HUES6 (cell line): ENCODE data around the gene SDK1.

Source experiments
- H3K27ac ChIP-seq: 2 replicates; pipeline ENCODE4 v1.7.0; 2013; ENCODE audit warnings: low read depth, mild to moderate bottlenecking, low read length, inconsistent platforms
- H3K27me3 ChIP-seq: 2 replicates; pipeline ENCODE4 v1.6.1; 2013; ENCODE audit warnings: low read length; ENCODE audit not compliant: control insufficient read depth, insufficient read depth
- H3K36me3 ChIP-seq: 2 replicates; pipeline ENCODE4 v1.6.1; 2013; ENCODE audit warnings: low read length; ENCODE audit not compliant: control insufficient read depth, insufficient read depth
- H3K4me1 ChIP-seq: 2 replicates; pipeline ENCODE4 v1.6.1; 2013; ENCODE audit warnings: low read length; ENCODE audit not compliant: control insufficient read depth, insufficient read depth
- H3K4me3 ChIP-seq: 2 replicates; pipeline ENCODE4 v1.5.1; 2013; ENCODE audit warnings: low read depth, low read length
- H3K9ac ChIP-seq: one replicate; pipeline ENCODE4 v1.6.1; 2013; ENCODE audit warnings: mild to moderate bottlenecking, low read length
- H3K9me3 ChIP-seq: 2 replicates; pipeline ENCODE4 v1.6.1; 2013; ENCODE audit warnings: low read depth, low read length; ENCODE audit not compliant: control insufficient read depth, insufficient read depth

SDK1 gene

GRCh38 chr7:4014346-4015050 lies 713.4 kb downstream of the SDK1 start:
- Histone ChIP-seq H3K4me1 (peaks cover 14% of the 10 kb centered on the region), H3K4me3 (no peak overlapping the region), H3K9ac (no peak overlapping the region), H3K27me3 (no peaks in the 10 kb centered on the region), H3K36me3 (no peaks in the 10 kb centered on the region), H3K9me3 (peaks cover 15% of the 10 kb centered on the region), H3K27ac (no peak overlapping the region)

DNA sequence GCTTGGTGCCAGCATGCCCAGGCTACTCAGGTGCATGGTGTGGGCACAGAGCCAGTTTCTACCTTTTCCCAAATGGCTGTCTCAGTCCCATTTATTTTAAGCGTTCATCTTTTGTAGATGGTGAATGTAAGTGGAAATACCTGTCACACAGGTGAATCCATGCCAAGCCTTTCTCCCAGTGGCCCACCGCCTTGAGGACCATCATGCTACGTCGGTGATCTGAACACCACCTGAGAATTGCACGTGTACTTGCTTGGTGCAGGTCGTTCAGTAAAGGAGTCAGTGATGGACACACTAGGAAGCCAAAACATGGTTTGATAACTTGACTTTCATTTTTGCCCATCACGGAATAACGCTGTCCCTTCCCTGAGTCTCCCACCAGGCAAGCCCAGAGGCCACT lies 714.3 kb downstream of the SDK1 start:
- H3K9ac ChIP-seq: no peak overlapping the region
- peaks cover 13% of the 10 kb centered on the region for H3K4me1 ChIP-seq
- no peaks in the 10 kb centered on the region for H3K36me3 ChIP-seq
- no peak overlapping the region for H3K4me3 ChIP-seq
- H3K27me3 ChIP-seq: no peaks in the 10 kb centered on the region
- no peak overlapping the region for H3K27ac ChIP-seq
- peaks cover 18% of the 10 kb centered on the region for H3K9me3 ChIP-seq

GRCh38 chr7:4015996-4016395 lies 714.9 kb downstream of the SDK1 start:
- peaks cover 18% of the 10 kb centered on the region for H3K9me3 ChIP-seq
- no peak overlapping the region for H3K27ac ChIP-seq
- H3K36me3 ChIP-seq: no peaks in the 10 kb centered on the region
- no peak overlapping the region for H3K9ac ChIP-seq
- H3K27me3 ChIP-seq: no peaks in the 10 kb centered on the region
- H3K4me3 ChIP-seq: no peak overlapping the region
- H3K4me1 ChIP-seq: peaks cover 10% of the 10 kb centered on the region

GRCh38 chr7:4017081-4017480 lies 716.0 kb downstream of the SDK1 start:
- Histone ChIP-seq H3K4me1 (no peaks in the 10 kb centered on the region; the same call in 1 of the 2 replicates), H3K36me3 (no peaks in the 10 kb centered on the region), H3K27ac (no peak overlapping the region), H3K9me3 (peaks cover 24% of the 10 kb centered on the region), H3K27me3 (no peaks in the 10 kb centered on the region), H3K4me3 (no peak overlapping the region), H3K9ac (no peak overlapping the region)

DNA sequence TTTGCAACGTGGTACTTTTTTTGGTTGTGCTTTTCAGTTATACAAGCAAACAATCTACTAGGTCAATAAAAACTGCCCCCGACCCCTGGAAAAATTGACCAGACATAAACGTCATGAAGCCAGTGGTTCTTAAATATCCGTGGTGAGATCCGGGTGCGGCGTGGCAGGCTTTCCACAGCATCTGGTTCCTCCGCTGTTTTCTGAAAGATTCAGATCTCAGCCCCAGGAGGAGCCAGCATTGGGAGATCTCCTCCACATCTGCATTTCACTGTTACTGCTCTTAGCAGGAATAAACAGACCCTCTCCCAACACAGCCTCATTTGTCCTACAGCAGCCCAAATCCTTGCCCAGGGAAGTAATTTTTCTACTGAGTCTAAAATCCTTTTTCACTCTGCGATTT lies 716.7 kb downstream of the SDK1 start:
- H3K27me3 ChIP-seq: no peaks in the 10 kb centered on the region

GRCh38 chr7:4018601-4019316 lies 717.7 kb downstream of the SDK1 start:
- H3K27ac ChIP-seq: no peak overlapping the region
- H3K4me3 ChIP-seq: no peak overlapping the region
- no peaks in the 10 kb centered on the region for H3K4me1 ChIP-seq
- peaks cover 24% of the 10 kb centered on the region for H3K9me3 ChIP-seq
- no peaks in the 10 kb centered on the region for H3K27me3 ChIP-seq
- H3K36me3 ChIP-seq: no peaks in the 10 kb centered on the region
- no peak overlapping the region for H3K9ac ChIP-seq

More for the DNA sequence above, 716.7 kb downstream of the SDK1 start:
- no peaks in the 10 kb centered on the region for H3K36me3 ChIP-seq
- H3K27ac ChIP-seq: no peak overlapping the region
- no peak overlapping the region for H3K4me3 ChIP-seq
- no peak overlapping the region for H3K9ac ChIP-seq
- H3K4me1 ChIP-seq: no peaks in the 10 kb centered on the region
- H3K9me3 ChIP-seq: peaks cover 24% of the 10 kb centered on the region

- Histone ChIP-seq H3K9ac (no peak overlapping the region), H3K9me3 (peaks cover 24% of the 10 kb centered on the region), H3K4me3 (no peak overlapping the region), H3K4me1 (no peaks in the 10 kb centered on the region), H3K27me3 (no peaks in the 10 kb centered on the region), H3K27ac (no peak overlapping the region), H3K36me3 (no peaks in the 10 kb centered on the region)
Measured at GRCh38 chr7:4020086-4020485, 719.0 kb downstream of the SDK1 start.

DNA sequence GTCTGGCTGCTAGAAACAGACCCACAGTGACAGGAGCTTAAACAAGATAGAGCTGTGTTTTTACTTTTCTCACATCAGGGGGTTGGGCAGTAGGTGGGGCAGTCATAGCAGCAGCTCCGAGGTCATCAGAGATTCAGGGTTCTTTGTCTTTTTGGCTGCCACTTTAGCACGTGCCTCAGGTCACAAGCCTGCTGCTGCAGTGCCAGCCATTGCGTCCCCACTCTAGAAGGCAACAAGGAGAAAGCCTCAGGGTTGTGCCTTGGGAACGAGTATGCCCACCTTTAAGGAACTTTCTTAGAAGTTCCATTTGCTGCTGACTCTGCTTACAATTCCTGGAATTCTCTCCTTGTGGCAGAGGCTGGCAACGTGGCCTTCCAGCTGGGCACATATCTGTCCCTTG lies 720.4 kb downstream of the SDK1 start:
- Histone ChIP-seq H3K4me3 (no peak overlapping the region), H3K9me3 (peaks cover 24% of the 10 kb centered on the region), H3K9ac (no peak overlapping the region), H3K27ac (no peak overlapping the region), H3K27me3 (no peaks in the 10 kb centered on the region), H3K4me1 (no peaks in the 10 kb centered on the region), H3K36me3 (no peaks in the 10 kb centered on the region)

DNA sequence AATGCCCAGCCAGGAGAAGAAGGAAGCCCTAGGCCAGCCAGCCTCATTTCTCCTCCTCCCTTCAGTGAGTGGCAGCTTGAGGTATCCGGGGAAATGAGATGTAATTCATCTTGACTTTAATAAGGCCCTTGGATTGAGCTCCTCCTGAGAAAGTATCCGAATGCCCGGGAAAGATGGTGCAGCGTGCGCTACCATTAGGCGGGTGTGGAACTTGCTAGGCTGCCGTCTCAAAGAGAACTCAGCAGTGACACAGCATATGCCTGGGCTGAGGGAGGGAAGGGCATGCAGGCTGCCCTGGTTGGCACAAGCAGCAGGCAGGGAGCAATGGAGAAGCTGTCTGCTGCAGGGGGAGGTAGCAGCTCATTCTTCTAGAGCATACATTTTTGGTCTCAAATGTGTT lies 721.2 kb downstream of the SDK1 start:
- no peaks in the 10 kb centered on the region for H3K4me1 ChIP-seq
- peaks cover 20% of the 10 kb centered on the region for H3K9me3 ChIP-seq
- H3K4me3 ChIP-seq: no peak overlapping the region
- no peak overlapping the region for H3K9ac ChIP-seq
- H3K36me3 ChIP-seq: no peaks in the 10 kb centered on the region
- H3K27me3 ChIP-seq: no peaks in the 10 kb centered on the region
- no peak overlapping the region for H3K27ac ChIP-seq

DNA sequence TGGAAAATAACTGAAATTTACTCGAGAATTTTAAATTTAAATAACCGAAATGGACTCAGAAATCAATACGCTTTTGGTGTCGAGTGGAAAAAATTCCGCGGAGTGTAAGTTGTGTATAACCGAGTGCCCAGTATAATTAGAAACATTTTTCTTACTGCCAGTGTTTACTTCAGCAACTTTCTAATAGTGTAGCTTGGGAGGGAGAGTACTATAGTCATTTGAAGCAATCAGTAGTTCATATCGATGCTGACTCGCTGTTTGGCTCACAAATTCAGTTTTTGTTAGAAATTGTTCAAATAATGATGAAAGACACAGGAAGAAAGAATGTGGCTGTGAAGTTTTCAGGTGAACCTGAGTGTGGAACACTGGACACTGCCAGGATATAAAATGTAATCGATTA lies 722.5 kb downstream of the SDK1 start:
- no peaks in the 10 kb centered on the region for H3K27me3 ChIP-seq
- no peak overlapping the region for H3K27ac ChIP-seq
- H3K4me1 ChIP-seq: no peaks in the 10 kb centered on the region
- H3K9me3 ChIP-seq: peaks cover 19% of the 10 kb centered on the region
- no peak overlapping the region for H3K4me3 ChIP-seq
- H3K36me3 ChIP-seq: no peaks in the 10 kb centered on the region
- no peak overlapping the region for H3K9ac ChIP-seq

DNA sequence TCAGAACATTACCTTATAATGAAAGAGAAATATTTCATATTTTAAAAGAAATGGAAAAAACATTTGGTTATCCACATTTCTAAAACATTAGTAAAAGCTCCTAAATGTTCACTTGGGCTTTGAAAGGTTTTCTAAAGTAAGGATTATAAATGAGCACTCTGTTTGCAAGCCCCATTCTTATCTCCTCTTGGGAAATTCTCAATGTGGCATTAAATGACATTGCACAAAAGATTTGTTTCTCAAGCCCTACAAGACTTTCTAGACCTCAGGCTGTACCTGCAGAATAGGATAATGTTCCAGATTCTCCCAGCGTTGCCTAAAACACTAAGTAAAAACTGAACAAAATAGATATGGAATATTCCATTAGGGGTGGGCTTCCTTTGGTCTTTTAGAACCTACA lies 723.1 kb downstream of the SDK1 start:
- no peak overlapping the region for H3K4me3 ChIP-seq
- no peak overlapping the region for H3K9ac ChIP-seq
- H3K4me1 ChIP-seq: no peaks in the 10 kb centered on the region
- H3K36me3 ChIP-seq: no peaks in the 10 kb centered on the region
- H3K27ac ChIP-seq: no peak overlapping the region
- H3K9me3 ChIP-seq: peaks cover 13% of the 10 kb centered on the region
- no peaks in the 10 kb centered on the region for H3K27me3 ChIP-seq
